ENCODE results near the gene ADAMTS18.

Gene ADAMTS18

DNA sequence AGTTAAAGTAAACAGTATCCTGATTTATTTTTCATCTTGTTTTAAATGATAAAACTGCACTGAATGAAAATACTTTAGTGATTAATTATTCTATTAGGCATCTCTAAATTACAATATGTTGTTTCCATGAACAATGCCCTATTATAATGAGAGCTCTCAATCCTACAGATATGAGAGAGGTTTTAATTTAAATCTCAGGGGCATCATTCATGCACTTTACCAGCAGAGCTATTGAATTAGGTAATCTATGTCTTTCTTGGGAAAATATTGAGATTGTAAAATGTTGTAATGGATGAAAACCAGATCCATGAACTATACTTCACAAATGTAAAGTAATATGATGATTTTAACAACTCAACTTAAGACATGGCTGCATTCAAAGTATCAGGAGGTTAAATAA lies 103.8 kb downstream of the ADAMTS18 start (continued):
- TF ChIP-seq, protein P1, sequence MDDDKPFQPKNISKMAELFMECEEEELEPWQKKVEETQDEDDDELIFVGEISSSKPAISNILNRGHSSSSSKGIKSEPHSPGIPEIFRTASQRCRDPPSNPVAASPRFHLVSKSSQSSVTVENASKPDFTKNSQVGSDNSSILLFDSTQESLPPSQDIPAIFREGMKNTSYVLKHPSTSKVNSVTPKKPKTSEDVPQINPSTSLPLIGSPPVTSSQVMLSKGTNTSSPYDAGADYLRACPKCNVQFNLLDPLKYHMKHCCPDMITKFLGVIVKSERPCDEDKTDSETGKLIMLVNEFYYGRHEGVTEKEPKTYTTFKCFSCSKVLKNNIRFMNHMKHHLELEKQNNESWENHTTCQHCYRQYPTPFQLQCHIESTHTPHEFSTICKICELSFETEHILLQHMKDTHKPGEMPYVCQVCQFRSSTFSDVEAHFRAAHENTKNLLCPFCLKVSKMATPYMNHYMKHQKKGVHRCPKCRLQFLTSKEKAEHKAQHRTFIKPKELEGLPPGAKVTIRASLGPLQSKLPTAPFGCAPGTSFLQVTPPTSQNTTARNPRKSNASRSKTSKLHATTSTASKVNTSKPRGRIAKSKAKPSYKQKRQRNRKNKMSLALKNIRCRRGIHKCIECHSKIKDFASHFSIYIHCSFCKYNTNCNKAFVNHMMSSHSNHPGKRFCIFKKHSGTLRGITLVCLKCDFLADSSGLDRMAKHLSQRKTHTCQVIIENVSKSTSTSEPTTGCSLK (tag by site-specific recombination; IDR thresholded peaks at IDR 0.05), result no peak
- no peak for TF ChIP-seq ZNF610 (tag by site-specific recombination; IDR thresholded peaks at IDR 0.05; ENCODE audit: borderline replicate concordance)
- no peak for TF ChIP-seq ZNF776 (tag by site-specific recombination; IDR thresholded peaks at IDR 0.05; ENCODE audit: borderline replicate concordance)
- TF ChIP-seq, protein P2, sequence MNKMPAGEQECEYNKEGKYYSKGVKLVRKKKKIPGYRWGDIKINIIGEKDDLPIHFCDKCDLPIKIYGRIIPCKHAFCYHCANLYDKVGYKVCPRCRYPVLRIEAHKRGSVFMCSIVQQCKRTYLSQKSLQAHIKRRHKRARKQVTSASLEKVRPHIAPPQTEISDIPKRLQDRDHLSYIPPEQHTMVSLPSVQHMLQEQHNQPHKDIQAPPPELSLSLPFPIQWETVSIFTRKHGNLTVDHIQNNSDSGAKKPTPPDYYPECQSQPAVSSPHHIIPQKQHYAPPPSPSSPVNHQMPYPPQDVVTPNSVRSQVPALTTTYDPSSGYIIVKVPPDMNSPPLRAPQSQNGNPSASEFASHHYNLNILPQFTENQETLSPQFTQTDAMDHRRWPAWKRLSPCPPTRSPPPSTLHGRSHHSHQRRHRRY (tag by site-specific recombination; IDR thresholded peaks at IDR 0.05), result no peak
- TF ChIP-seq SETDB1 (IDR thresholded peaks at IDR 0.05; ENCODE audit: insufficient read length, low read length), result no peak
- no peak for TF ChIP-seq ZBTB21 (tag by site-specific recombination; IDR thresholded peaks at IDR 0.05)
- TF ChIP-seq, protein P3, sequence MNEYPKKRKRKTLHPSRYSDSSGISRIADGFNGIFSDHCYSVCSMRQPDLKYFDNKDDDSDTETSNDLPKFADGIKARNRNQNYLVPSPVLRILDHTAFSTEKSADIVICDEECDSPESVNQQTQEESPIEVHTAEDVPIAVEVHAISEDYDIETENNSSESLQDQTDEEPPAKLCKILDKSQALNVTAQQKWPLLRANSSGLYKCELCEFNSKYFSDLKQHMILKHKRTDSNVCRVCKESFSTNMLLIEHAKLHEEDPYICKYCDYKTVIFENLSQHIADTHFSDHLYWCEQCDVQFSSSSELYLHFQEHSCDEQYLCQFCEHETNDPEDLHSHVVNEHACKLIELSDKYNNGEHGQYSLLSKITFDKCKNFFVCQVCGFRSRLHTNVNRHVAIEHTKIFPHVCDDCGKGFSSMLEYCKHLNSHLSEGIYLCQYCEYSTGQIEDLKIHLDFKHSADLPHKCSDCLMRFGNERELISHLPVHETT (tag by site-specific recombination; IDR thresholded peaks at IDR 0.05), result no peak

DNA sequence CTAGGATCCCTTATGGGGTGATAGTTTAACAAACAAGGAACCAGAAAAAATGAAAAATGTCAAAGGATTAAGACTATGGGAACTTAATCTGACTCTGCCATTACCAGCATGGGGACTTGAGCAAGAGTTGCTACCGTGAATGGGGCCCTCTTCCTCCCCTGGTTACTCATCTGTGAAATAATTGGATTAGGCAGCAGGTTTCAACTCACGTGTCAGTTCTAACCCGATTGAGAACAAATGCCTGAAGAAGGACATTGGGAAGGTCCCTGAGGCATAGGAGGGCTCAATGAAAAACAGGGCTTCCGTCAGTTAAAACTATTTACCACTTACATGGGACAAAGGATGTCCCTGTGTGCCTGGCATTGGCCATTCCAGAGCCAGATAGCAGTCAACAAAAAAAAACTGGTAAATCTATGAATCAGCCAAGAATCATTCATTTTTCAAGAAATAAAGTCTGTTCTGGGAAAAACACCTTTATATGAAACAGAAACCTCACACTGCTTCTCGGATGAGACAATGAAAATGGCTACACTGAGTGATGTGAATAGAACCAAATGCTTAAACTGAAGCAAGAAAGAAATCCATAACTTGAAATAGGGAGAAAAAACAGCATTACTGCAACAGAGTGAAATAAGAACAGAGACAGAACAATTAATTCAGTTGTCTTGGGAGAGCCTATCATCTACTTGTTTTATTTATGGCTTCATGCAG lies 104.3 kb downstream of the ADAMTS18 start:
- POLR2A ChIA-PET, result no interaction called here

DNA sequence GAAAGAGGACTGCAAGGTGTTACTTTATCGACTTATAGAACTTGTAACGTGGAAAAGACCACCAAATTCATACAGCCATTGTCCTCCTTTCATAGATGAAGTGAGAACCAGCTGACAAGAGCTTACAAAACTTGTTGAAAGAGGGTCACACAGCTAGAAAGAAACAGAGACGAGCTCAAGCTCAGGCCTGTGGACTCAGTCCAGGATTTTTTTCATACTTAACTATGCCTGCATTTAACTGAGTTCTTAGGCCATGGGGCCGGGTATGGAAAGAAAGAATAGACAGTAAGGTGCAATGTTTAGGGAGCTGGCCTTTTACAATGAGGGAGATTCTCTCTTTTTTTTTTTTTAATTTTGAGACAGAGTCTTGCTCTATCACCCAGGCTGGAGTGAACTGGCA lies 106.1 kb downstream of the ADAMTS18 start:
- H3K4me3 ChIP-seq (ENCODE audit: low read depth, low read length), result no peak overlapping the region
- H3K4me1 ChIP-seq (ENCODE audit: control insufficient read depth, insufficient read depth, low read length), result peaks cover 12% of the 10 kb centered on the region
- no peak for TF ChIP-seq ZNF658 (tag by site-specific recombination; IDR thresholded peaks at IDR 0.05)
- no peak for TF ChIP-seq ZNF768 (tag by site-specific recombination; IDR thresholded peaks at IDR 0.05)
- no peak for TF ChIP-seq ZFP69B (tag by site-specific recombination; IDR thresholded peaks at IDR 0.05)
- no peak for TF ChIP-seq KLF16 (tag by site-specific recombination; IDR thresholded peaks at IDR 0.05)
- TF ChIP-seq ZNF311 (tag by site-specific recombination; IDR thresholded peaks at IDR 0.05; ENCODE audit: borderline replicate concordance), result no peak
- no peak for TF ChIP-seq GLI4 (tag by site-specific recombination; IDR thresholded peaks at IDR 0.05)
- TF ChIP-seq, protein P4, sequence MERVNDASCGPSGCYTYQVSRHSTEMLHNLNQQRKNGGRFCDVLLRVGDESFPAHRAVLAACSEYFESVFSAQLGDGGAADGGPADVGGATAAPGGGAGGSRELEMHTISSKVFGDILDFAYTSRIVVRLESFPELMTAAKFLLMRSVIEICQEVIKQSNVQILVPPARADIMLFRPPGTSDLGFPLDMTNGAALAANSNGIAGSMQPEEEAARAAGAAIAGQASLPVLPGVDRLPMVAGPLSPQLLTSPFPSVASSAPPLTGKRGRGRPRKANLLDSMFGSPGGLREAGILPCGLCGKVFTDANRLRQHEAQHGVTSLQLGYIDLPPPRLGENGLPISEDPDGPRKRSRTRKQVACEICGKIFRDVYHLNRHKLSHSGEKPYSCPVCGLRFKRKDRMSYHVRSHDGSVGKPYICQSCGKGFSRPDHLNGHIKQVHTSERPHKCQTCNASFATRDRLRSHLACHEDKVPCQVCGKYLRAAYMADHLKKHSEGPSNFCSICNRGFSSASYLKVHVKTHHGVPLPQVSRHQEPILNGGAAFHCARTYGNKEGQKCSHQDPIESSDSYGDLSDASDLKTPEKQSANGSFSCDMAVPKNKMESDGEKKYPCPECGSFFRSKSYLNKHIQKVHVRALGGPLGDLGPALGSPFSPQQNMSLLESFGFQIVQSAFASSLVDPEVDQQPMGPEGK (tag by site-specific recombination; IDR thresholded peaks at IDR 0.05), result no peak
- no peak for TF ChIP-seq SP7 (tag by site-specific recombination; IDR thresholded peaks at IDR 0.05)
- no peak for TF ChIP-seq OVOL3 (tag by site-specific recombination; IDR thresholded peaks at IDR 0.05)
- TF ChIP-seq GLIS1 (tag by site-specific recombination; IDR thresholded peaks at IDR 0.05), result no peak
- TF ChIP-seq BCL11A (tag by site-specific recombination; IDR thresholded peaks at IDR 0.05; ENCODE audit: low read depth), result no peak
- TF ChIP-seq KLF8 (tag by site-specific recombination; IDR thresholded peaks at IDR 0.05), result no peak
- H3K9me3 ChIP-seq (ENCODE audit: control insufficient read depth, insufficient read depth, low read depth, low read length), result no peaks in the 10 kb centered on the region
- no peak overlapping the region for H3K27ac ChIP-seq (ENCODE audit: extremely low read depth, low read depth, low read length)
- ChIA-PET POLR2A (no interaction called here), CTCF (interaction anchor here (1.1 kb wide), 1 partner anchor 92 kb away, joined by 3 read pairs; no protein-coding TSS in a partner anchor)
- H3K36me3 ChIP-seq (ENCODE audit: control insufficient read depth in 2 of 2, insufficient read depth in 1 of 2, low read length in 2 of 2), result no peaks in the 10 kb centered on the region

More for the DNA sequence above, 104.3 kb downstream of the ADAMTS18 start:
- Histone ChIP-seq H3K27ac (ENCODE audit: extremely low read depth, low read depth, low read length) (no peak overlapping the region), H3K9me3 (ENCODE audit: control insufficient read depth, insufficient read depth, low read depth, low read length) (no peaks in the 10 kb centered on the region), H3K36me3 (ENCODE audit: control insufficient read depth in 2 of 2, insufficient read depth in 1 of 2, low read length in 2 of 2) (no peaks in the 10 kb centered on the region), H3K4me1 (ENCODE audit: control insufficient read depth, insufficient read depth, low read length) (peaks cover 8% of the 10 kb centered on the region), H3K4me3 (ENCODE audit: low read depth, low read length) (no peak overlapping the region)
- CTCF ChIA-PET, result interaction anchor here (1.0 kb wide), 1 partner anchor 23 kb away, joined by 3 read pairs; no protein-coding TSS in a partner anchor
- TF ChIP-seq ZNF776 (tag by site-specific recombination; IDR thresholded peaks at IDR 0.05; ENCODE audit: borderline replicate concordance), result no peak
- TF ChIP-seq TRIM28 (IDR thresholded peaks at IDR 0.05; ENCODE audit: borderline replicate concordance, low read length), result peak; percentile 54; the same call in 1 of the 2 replicates
- TF ChIP-seq SETDB1 (IDR thresholded peaks at IDR 0.05; ENCODE audit: insufficient read length, low read length), result peak; percentile 25
- TF ChIP-seq ZNF585B (tag by site-specific recombination; IDR thresholded peaks at IDR 0.05), result peak; percentile 53
- no peak for TF ChIP-seq RBAK (tag by site-specific recombination; IDR thresholded peaks at IDR 0.05)
- peak; percentile 40; the same call in 1 of the 2 replicates for TF ChIP-seq MZF1 (tag by site-specific recombination; IDR thresholded peaks at IDR 0.05; ENCODE audit: borderline replicate concordance)
- TF ChIP-seq OSR2 (tag by site-specific recombination; IDR thresholded peaks at IDR 0.05), result peak; percentile 63; the same call in 1 of the 2 replicates

All from HEK293 (cell line).